ENCODE measurements around the gene CDK14.

DNA sequence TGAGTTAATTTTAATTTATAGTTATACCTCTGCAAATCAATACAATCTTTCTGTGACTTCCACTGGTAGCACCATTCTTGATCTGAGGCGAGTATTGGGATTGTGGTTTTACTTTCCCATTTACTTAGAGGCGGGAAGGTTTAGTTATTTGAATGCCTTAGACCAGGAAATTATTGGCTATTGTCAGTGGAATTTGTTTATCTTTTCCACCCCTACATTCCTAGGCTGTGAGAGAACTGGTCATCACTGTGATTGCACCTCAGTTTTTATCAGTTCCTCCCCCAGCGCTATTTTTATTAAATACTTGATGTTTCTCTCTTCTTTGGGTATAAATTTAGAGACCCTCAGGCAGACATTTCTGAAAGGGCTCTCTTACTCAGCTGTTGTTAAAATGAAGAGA, 29.9 kb downstream of the CDK14 start:
- TF ChIP-seq POLR2A (IDR thresholded peaks at IDR 0.05) (no peak), EP300 (IDR thresholded peaks at IDR 0.05) (no peak)

Data from ovary (tissue), 1 donor.